Esophagus squamous epithelium (tissue), 4 donors: ENCODE results near the gene PRKCQ.

Experiments used
- POLR2A ChIP-seq, 4 donors: fragments of 450-650 bp; IDR thresholded peaks; one replicate each; pipeline ENCODE4 v1.6.1; 2017; ENCODE audit warnings: antibody characterized with exemption in 4 of 4, mild to moderate bottlenecking in 4 of 4, moderate library complexity in 3 of 4
- TF ChIP-seq, protein P1 (sequence below), 6 experiments: fragments of 450-650 bp in 4 of 6; fragments of 200-600 bp in 2 of 6; sonication (generic) in 2 of 6; IDR thresholded peaks; one replicate each; pipeline ENCODE4 v1.5.1; 2016 to 2019; ENCODE audit warnings: antibody characterized with exemption in 6 of 6, mild to moderate bottlenecking in 4 of 6, moderate library complexity in 4 of 6

DNA sequence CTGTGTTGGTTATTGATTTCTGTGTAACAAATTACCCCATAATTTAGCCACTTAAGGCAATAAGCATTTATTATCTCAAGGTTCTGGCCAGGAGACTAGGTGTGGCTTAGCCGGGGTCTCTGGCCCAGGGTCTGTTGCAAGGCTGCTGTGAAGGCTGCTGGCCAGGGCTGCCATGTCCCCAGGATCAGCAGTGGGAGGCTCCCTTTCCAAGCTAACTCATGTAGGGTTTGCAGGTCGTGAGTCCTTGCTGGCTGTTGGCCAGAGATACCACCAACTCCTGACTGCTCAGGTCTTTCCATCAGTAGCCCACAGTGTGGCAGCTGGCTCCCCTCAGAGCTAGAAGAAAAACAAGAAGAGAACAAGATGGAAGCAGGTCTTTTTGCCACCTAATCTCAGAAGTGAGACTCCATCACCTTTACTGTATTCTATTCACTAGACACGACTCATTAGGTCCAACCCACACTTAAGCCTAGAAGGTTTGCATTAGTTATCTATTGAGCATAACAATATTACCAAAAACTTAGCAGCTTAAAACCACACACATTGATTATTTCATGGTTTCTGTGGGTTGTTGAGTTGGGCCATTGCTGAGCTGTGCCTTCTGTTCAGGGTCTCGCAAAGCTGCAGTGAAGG lies 191.7 kb downstream of the PRKCQ start:
- TF ChIP-seq, protein P1, sequence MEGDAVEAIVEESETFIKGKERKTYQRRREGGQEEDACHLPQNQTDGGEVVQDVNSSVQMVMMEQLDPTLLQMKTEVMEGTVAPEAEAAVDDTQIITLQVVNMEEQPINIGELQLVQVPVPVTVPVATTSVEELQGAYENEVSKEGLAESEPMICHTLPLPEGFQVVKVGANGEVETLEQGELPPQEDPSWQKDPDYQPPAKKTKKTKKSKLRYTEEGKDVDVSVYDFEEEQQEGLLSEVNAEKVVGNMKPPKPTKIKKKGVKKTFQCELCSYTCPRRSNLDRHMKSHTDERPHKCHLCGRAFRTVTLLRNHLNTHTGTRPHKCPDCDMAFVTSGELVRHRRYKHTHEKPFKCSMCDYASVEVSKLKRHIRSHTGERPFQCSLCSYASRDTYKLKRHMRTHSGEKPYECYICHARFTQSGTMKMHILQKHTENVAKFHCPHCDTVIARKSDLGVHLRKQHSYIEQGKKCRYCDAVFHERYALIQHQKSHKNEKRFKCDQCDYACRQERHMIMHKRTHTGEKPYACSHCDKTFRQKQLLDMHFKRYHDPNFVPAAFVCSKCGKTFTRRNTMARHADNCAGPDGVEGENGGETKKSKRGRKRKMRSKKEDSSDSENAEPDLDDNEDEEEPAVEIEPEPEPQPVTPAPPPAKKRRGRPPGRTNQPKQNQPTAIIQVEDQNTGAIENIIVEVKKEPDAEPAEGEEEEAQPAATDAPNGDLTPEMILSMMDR (IDR thresholded peaks at IDR 0.05): no peak
- no peak for TF ChIP-seq POLR2A (IDR thresholded peaks at IDR 0.05)
